ENCODE data around the gene SPAG9.
"Not testable (repeated sequence)": the region's sequence is repeated elsewhere in the genome, so short reads cannot be mapped to it uniquely, and the experiment has no call there.

Gene SPAG9

DNA sequence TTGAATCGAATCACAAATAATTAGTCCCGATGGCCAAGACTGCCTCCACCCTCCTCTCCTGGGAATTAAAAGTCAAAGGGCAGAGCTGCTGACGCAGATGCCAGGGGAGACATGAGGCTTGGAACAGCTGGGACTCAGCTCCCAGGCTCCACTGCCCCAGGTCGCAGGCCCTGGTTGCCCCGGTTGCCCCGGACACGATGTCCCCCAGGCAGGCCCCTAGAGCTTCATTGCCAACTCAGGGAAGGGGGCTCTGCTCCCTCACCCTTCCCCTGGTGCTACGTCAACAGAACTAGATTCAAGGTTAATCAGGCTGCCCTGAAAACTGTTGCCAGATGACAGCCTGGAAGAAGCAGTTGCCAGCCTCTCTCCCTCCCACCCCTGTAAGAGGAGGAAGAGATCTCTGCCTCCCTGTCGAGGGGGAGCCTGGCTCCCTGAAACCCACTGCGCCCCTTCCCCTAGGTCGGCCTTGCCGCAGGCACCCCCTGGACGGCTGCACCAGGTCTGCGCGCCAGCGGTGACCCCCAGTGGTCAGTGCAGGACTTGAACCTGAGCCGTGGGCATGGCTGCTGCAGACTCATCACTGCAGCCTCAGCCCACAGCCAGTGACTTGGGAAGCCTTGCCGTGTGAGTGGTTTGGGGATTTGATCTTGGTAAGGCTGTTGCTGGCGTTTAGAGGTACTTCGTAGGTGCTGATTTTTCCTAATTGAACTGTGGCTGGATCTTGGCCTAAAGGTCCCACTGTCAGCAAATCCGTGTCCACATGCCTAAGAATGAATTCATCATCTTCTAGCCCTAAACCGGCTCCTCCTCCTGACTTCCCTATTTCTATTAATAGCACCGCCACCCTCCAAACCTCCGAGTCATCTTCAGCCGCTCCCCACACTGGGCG is 170.4 kb downstream of the SPAG9 start:
- DNase-seq: peak; percentile 67

DNA sequence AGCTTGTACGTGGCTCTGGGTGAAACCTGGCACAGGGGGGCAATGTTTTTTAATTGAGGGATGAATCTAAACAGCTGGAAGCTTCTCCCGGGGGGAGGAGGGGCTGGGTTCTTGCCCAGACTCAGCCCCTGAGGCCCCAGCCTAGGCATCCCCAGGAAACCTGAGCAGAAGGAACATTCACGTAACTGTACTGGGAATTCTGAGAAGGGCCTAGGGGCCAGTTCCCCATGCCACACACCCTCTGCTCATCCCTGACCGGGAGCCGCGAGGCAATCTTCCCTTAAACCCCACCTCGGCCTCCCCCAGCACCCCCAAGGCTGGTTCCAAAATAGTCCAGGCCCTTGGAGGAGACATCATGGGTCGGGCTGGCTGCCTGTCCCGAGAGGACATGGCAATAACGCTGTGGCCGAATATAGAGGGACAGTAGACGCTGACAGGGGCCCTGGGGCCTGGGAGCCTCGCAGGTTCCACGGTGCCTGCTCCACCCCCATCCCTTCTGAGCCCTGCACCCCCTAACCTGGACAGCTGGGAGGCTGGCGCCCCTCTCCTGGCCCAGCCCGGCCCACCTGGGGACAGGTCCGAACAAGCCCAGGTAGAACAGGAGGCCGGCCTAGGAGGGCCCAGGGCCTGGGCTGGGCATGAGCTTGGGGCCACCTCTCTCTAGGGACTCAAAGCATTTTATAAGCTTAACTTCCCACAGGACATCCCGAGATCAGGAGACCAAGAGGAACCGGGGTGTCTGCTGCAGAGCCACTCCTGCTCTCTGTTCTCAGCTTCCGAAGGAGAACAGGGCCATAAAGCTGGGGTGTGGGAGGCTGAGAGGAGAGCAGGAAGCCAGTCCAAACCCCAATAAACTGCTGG is 171.3 kb downstream of the SPAG9 start:
- no peak for DNase-seq

DNA sequence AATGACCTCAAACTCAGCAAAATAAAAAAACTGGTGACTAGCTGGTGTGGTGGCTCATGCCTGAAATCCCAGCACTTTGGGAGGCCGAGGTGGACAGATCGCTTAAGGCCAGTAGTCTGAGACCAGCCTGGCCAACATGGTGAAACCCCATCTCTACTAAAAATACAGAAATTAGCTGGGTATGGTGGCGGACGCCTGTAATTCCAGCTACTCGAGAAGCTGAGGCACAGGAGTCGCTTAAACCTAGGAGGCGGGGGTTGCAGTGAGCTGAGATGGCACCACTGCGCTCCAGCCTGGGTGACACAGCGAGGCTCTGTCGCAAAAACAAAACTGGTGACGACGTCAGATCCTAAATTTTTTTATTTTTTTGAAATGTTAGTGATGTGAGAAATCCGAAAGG is 172.0 kb downstream of the SPAG9 start:
- no peak for DNase-seq

DNA sequence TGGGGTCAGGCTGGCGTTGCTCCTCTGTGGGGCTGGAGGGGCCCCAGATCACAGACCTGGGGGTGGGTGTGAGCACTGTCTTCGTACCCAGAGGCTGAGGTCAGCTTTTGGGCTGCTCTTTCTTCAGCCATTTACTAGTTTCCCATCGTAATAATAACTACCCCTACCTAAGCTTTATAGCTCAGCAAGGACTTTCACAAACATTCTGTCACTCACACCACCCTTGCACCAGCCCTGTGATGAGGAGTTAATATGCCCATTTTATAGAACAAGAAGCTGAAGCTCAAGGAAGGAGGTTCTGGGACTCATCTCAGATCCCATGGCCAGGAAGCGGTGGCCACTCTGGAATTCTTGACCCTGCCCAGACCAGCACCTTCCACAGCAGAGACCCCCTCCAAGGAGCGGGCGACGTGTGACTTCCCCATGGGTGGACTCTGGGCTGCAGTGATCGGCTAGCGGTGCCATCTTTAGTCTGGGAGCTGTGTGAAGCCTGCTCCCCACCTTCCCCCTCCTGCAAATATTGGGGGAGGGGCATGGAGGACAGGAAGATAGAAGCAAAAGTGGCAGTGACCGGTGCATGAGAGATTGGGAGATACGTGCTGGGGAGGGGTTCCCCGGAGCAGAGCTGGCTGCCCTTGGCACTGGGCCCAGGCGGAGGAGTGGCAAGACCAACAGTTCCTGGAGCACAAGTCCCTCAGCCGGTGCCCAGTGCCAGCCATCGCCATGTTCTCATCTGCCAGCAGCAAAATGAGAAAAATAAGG is 172.7 kb downstream of the SPAG9 start:
- DNase-seq: no peak

DNA sequence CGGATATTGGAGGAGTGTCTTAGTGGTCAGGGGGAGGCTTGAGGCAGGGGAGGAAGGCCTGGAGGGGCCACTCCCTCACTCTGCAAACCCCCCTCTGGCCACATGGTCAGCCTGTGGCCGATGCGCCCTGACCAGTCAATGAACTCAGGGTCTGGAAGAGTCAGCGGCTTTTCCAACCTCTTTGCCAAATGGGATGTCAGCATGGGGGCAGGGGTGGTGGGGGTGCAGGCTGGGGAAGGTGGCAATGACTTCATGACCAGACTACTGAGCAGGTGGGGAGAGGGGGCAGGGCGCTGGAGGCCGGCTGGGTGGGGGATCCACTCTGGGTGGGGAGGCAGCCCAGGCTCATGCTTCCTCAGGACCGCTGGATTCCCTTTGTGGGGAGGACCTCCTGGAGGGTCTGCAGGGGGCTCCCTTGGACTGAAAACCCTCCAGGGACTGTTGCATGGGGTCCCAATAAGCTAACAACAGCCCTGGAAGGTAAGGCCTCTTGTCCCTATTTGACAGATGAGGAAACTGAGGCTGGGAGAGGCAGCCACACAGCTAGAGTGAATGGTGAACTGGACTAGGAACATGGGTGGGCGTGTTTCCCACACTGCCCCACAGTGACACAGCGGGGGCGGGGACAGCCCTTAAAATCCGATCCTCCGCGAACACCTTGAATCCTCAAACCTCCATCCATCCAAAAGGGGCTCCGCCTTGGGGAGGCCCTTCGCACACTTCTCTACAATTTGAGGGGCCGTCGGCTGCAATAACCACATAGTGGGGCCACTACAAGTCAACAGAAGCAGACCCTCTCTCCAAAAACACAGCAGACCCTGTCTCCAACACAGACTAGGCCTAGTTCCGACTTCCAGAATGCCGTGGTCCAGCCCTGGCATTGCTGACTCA is 173.5 kb downstream of the SPAG9 start:
- DNase-seq: no peak

DNA sequence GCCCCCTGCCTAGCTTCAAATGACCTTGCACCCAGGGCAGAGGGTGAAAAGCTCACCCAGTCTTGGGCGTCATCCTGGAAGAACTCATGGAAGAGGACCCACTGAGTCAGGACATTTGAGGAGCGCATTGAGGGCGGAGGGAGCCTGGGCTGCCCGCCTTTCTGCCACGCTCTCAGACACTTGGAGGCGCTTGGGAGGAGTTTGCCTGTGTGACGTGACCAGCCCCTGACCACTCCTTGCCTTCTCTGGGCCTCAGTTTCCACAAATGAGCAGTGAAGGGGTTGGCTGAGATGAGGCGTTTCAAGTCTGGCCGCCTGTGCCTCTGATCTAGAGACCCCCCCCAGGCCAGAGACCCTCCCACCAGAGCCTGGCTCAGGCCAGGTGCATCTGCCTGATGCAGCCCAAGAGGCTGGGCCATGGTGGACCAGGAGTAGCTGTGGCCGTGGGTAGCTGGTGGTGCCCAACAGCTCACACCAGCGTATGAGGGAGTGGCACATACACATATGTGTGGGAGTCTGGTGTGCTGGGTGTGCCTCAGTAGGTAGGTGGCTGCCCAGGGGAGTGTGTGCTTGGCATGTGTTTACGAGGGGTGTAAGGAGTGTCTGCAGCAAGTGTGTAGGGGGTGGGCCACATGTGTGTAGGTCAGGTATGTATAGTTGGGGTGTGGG is 174.3 kb downstream of the SPAG9 start:
- no peak for DNase-seq

DNA sequence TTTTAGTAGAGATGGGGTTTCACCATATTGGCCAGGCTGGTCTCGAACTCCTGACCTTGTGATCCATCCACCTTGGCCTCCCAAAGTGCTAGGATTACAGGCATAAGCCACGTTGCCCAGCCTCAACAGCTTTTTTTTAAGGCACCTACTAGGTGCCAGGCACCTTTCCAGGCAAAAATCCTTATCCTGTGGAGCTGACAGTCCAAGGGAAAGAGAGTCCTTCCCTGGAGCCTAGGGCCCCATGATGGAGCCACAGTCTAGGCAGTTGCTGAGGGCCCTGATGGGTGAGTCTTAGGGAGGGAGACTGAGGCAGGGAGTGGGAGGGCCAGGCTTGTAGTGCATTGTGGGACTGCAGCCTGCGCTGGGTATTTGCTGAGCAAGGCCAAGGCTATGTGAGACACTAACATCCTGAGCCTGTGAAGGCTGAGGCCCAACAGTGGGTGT is 174.9 kb downstream of the SPAG9 start:
- no peak for DNase-seq

DNA sequence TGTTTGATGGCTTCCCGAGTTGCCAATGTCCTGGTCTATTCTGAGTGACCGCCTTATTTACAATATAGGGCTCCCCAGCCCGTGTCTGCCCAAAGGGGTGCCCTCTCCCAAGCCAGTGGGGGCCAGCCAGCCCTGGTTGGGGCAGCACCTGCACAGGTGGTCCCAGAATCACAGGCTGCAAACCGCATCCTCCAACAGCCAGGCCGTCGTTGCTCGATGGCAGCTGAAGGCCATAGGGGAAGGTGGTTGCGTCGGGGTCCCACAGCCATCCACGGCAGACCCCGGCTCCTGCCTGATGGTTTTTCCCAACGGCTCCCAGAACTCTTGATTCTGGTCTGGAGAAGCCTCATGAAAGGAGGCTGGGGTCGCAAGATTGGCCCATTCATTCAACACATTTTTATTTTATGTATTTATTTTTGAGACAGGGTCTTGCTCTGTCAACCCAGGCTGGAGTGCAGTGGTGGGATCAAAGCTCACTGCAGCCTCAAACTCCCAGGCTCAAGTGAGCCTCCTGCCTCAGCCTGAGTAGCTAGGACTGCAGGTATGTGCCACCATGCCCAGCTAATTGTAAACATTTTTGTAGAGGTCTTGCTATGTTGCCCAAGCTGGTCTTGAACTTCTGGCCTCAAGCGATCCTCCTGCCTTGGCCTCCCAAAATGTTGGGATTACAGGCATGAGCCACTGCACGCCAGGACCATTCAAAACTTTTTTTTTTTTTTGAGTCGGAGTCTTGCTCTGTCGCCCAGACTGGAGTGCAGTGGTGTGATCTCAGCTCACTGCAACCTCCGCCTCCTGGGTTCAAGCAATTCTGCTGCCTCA is 175.6 kb downstream of the SPAG9 start:
- no peak for DNase-seq

DNA sequence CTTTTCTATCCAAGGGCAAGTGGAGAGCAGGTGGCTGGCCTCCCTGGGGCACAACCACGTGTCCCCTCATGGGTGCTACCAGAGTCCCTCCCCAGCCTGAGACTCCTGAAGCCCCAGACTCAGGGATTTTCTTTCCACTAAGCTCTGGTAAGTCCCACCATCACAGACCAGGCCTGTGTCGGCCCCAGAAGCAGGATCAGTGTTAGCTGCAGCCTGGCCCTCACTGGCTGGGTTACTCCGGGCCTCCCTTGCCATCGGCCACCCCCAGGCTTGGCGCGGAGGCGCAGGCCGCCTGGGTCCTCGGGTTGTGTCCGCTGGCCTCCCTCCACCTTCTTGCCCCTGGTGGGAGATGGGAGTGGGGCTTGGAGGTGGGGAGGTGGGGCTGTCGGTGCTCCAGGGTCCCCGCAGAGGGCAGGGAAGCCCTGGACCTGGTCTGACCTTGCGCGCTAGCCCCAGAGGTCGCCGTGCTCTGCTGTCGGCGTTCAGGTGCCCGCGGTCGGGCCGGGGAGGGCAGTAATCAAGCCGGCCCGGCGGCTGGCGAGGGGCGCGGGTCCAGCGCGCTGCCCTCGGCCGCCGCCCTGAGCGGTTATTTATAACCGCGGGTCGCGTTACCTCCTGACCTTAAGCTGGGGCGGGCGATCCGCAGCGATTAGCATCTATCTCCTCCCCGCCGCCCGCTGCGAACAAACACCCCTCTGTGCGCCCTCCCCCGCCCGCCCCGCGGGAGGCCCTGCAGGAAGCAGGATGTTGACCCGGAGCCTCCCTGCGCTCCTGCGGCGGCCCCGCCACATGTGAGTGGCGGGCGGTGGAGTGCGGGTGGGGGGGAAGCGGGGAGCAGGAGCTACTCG is 176.4 kb downstream of the SPAG9 start:
- no peak for DNase-seq

DNA sequence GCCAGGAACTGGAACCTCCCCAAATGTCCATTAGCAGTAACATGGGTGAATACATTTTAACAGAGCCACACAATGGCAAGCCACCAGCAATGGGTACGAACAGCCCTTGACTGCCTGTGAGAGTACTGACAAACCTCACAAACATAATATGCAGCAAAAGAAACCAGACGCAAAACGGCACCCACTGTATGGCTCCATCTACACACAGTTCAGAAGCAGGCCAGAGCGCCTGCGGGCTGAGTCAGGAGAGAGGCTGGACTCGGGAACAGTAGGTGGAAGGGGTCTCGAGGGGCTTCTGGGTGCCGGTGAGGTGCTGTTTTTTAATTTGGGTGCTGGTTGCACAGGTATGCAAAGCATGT is 177.1 kb downstream of the SPAG9 start:
- DNase-seq: no peak

DNA sequence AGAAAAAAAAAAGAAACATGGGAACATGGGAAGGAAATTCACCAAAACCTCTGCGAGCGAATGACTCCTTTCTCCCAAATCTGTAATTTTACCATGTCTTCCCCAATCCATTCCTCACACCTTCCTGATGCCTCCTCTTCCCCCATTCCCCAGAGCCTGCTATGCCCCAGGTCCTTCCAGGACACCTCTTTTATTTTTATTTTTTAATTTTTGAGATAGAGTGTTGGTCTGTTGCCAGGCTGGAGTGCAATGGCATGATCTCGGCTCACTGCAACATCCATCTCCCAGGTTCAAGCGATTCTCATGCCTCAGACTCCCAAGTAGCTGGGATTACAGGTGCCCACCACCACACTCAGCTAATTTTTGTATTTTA is 179.0 kb downstream of the SPAG9 start:
- DNase-seq: not testable (repeated sequence)

DNA sequence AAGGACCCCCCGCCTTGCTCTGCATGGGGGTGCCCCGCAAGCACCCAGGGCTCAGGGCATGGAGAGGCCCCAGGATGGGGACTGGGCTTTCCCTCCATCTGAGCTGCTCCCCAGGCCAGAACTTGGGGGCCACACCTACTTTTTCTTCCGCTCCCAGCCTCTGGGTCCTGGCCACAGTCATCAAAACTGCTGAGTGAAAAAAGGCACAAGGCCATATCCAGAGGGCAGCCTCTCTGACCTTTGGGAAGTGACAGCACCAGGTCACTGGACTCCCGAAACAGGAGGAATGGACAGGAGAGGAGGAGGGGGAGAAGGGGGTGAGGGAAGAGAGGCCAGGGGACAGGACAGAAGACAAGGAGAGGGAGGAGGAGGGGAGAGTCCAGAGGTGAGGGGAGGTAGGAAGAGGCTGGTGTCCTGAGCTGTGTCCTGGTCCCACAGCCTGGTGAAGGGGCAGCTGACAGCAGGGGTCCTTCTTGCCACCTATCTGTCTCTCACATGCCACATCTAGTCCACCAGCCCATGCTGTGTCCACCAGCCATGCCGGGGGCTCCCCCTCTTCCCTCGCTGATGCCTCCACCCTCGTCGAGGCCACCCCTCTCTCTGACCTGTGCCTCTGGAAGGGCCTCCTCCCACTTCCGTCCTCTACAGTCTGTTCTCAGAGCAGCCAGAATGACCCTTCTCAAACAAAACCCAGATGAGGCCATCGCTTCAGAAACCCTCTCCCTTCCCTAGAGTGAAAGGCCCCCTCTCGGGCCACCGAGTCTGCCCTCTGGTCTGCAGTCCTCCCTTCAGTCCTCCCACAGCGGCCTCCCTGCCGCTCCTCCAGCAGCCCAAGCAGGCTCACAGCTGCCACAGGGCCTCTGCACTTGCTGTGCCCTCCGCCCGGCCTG is 180.6 kb downstream of the SPAG9 start:
- no peak for DNase-seq

DNA sequence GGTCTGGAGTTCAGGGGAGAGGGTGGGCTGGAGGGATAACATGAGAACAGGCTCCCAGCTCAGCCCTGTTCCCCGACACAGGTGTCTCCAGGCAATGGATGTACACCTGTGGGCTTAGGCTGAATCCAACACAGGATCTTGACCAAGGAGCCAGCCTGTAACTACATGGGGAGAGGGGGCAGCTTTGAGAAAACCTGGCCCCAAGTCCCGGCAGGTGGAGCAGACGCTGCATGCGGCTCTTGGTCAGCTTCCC is 181.2 kb downstream of the SPAG9 start:
- DNase-seq: no peak

DNA sequence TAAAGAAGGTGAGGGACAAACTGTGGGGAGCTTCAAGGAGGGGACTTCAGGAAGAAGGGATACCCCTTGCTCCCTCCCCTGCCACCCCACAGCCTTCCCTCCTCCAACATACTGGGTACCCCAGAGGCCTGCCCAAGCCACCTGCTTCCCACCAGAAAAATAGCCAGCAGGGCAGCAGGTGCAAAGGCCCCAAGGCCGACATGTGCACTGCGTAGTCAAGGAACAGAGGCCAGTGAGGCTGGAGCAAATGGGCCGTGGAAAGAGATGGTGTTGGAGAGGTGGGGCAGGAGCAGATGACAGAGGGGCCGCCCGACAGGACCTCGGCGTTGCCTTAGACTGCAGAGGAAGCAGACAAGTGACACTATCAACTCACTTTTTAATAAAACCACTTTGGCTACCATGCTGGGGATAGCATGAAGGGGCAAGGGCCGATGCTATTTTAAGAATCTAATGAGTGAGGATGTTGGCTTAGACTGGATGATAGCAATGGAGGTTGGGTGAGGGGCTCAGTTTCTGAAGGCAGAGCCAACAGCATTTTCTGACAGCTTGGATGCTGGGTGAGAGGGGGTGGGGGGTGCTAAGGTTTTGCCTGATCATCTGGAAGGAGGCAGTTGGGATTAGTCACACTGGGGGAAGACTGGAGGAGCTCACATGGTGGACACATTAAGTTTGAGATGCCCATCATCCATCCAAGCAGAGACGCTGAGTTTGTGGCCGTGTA is 181.7 kb downstream of the SPAG9 start:
- DNase-seq: no peak

DNA sequence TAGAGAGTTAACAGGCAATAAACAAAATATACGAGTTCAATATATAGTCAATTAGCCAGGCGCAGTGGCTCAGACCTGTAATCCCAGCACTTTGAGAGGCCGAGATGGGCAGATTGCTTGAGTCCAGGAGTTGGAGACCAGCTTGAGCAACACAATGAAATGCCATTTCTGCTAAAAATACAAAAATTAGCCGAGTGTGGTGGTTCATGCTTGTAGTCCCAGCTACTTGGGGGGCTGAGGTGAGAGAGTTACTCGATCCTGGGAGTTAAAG is 184.7 kb downstream of the SPAG9 start:
- no peak for DNase-seq

DNA sequence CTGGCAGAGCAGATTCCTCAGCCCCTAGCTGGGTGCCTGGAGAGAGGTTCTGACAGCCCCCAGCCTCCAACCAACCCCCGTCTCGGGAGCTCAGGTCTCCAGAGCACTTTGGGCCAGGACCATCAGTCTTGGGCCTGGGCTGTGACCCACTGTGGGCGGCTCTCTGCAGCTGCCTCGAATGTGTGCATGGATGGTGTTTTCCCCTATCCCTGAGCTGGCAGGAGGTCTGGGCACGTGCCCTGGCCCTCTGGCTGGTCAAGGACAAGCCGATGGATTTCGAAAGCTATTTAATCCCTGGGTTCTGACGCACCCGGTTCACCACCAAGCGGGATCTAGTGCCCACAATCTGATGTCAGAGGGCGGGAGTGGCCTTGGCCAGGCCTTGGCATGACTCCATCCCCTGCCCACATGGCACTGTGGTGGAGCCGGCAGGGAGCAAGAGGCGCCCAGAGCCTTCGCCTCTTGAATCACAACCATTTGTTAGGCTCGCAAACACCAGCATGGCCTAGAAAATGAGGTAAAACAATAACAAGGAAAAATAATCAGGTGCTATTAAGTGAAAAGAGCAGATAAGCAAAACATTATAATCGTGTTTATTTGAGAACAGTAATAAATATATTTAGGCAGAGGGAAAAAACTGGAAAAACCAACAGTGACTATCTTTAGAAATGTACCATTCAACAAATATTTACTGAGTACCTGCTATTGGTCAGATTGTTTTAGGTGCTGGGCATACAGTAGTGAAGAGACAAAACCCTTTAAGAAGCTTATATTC is 185.3 kb downstream of the SPAG9 start:
- no peak for DNase-seq

DNA sequence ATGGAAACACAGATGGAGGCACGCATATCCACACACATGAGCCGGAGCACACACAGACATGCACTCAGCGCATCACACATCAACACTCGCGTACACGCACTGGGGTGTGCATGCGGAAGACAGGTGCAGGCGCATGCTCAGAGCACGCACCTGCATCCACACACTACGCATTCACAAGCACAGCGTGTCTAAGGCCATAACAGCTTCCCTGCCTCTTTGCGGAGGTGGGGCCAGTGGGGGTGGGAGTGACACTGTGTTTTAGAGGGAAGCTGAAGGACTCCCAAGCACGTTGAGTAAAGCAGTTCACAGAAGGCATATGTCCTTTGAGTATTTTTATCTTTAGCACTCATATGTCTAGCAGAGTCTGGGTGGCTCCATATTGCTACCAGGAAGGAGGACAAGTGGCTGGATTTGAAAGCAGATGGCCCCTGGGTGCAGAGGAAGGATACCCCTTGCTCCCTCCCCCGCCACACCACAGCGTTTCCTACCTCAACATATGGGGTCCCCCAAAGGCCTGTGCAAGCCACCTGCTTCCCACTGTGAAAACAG is 185.9 kb downstream of the SPAG9 start:
- no peak for DNase-seq

DNA sequence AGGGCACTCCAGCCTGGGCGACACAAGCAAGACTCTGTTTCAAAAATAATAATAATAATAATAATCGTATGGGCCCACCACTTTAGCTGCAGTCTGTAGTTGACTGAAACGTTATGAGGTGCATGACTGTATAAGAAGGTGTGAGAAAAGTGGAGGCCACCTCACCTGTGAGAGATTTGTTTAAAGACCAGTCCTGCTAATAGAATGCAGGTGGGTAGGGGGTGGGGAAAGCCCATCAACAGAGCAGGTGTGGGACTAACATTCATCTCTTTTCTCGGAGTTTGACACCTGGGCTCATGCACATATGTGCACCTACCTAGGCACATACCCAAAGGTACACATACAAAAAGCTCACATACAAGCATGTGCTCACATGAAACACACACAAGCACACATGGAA is 186.5 kb downstream of the SPAG9 start:
- DNase-seq: peak; percentile 13

All from NCI-H146 (cell line).